ENCODE results near the gene KLF11. TPM values are rescaled to one million over a fixed set of nuclear protein-coding genes. Genes with fewer than 3 reads are reported as not detected.
A peak's percentile ranks its signal among the peaks of the same experiment; 100 is the strongest.

KLF11 gene
- total RNA-seq, 1 experiment from 2014 or later = 21.0 TPM

- BruUV-seq (replicated peaks) = no TSS peak
- Histone ChIP-seq H3K9me3 (no peaks in the 10 kb centered on the region), H3K36me3 (ENCODE audit: control insufficient read depth, insufficient read depth, low read length) (no peaks in the 10 kb centered on the region), H3K4me1 (no peaks in the 10 kb centered on the region), H3K27me3 (replicated peaks; ENCODE audit: control insufficient read depth, insufficient read depth, low read length) (no peaks in the 10 kb centered on the region), H3K4me3 (ENCODE audit: low read depth, low read length) (no peak overlapping the region)
- no peaks in the 10 kb centered on the region for H3K27me3 Mint-ChIP-seq (ENCODE audit: insufficient read depth, unreplicated experiment)
- no peaks in the 10 kb centered on the region for H3K4me1 Mint-ChIP-seq (ENCODE audit: low read depth, unreplicated experiment)
- intact Hi-C loops (cut with micrococcal nuclease; ENCODE audit: unreplicated experiment) = no loop called here
- POLR2A ChIA-PET = no interaction called here
- CTCF ChIA-PET = interaction anchor here (0.6 kb wide), 1 partner anchor 125 kb away, joined by 3 read pairs; no protein-coding TSS in a partner anchor
- no peak overlapping the region for H3K27ac Mint-ChIP-seq (ENCODE audit: unreplicated experiment)
- DNase-seq = peak in 1 of 2 experiments; percentile 26
- H3K4me3 Mint-ChIP-seq (ENCODE audit: unreplicated experiment) = no peak overlapping the region
- no peak for TF ChIP-seq CTCF (IDR thresholded peaks at IDR 0.05; ENCODE audit: insufficient read depth in 1 of 2, low read depth in 1 of 2, low read length in 1 of 2, severe bottlenecking in 1 of 2, unreplicated experiment in 1 of 2)
- H3K36me3 Mint-ChIP-seq (ENCODE audit: insufficient read depth, unreplicated experiment) = no peaks in the 10 kb centered on the region
- no peaks in the 10 kb centered on the region for H3K9me3 Mint-ChIP-seq (ENCODE audit: unreplicated experiment)
Measured at GRCh38 chr2:10019602-10020400, 23.5 kb upstream of the KLF11 start.

- no peak for DNase-seq
- POLR2A ChIA-PET = no interaction called here
- no peaks in the 10 kb centered on the region for H3K36me3 ChIP-seq (ENCODE audit: control insufficient read depth, insufficient read depth, low read length)
- no peaks in the 10 kb centered on the region for H3K9me3 Mint-ChIP-seq (ENCODE audit: unreplicated experiment)
- no peak overlapping the region for H3K4me3 Mint-ChIP-seq (ENCODE audit: unreplicated experiment)
- no TSS peak for BruUV-seq (replicated peaks)
- no peaks in the 10 kb centered on the region for H3K4me1 Mint-ChIP-seq (ENCODE audit: low read depth, unreplicated experiment)
- no peaks in the 10 kb centered on the region for H3K9me3 ChIP-seq
- H3K36me3 Mint-ChIP-seq (ENCODE audit: insufficient read depth, unreplicated experiment) = no peaks in the 10 kb centered on the region
- H3K27me3 Mint-ChIP-seq (ENCODE audit: insufficient read depth, unreplicated experiment) = no peaks in the 10 kb centered on the region
- CTCF ChIA-PET = interaction anchor here (0.9 to 1.3 kb wide), 2 partner anchors 223 to 252 kb away, joined by 3 read pairs; no protein-coding TSS in a partner anchor
- H3K4me1 ChIP-seq = no peaks in the 10 kb centered on the region
- intact Hi-C loops (cut with micrococcal nuclease; ENCODE audit: unreplicated experiment) = no loop called here
- no peak overlapping the region for H3K4me3 ChIP-seq (ENCODE audit: low read depth, low read length)
- no peak overlapping the region for H3K27ac Mint-ChIP-seq (ENCODE audit: unreplicated experiment)
- TF ChIP-seq CTCF (IDR thresholded peaks at IDR 0.05; ENCODE audit: insufficient read depth in 1 of 2, low read depth in 1 of 2, low read length in 1 of 2, severe bottlenecking in 1 of 2, unreplicated experiment in 1 of 2) = no peak
- no peaks in the 10 kb centered on the region for H3K27me3 ChIP-seq (replicated peaks; ENCODE audit: control insufficient read depth, insufficient read depth, low read length)
Measured at GRCh38 chr2:10022041-10022421, 21.3 kb upstream of the KLF11 start.

DNA sequence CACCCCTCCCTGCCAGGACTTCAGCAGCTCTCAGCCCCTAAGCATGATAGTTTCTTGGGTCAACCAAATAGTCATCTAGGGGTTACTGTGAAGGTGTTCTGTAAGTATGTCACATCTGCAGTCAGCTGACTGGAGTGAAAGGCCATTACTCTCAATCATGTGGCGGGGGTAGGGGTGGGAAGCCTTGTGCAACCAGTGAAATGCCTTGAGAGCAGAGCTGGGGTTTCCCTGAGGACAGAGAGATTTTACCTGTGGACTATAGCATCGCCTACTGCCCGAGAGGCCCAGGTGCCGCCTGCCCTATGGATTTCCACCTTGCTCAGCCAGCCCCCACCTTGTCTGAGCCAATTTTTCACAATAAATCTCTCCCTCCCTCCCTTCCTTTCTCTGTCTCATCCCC lies 20.9 kb upstream of the KLF11 start:
- no peak for DNase-seq
- no peak overlapping the region for H3K4me3 ChIP-seq (ENCODE audit: low read depth, low read length)
- no peaks in the 10 kb centered on the region for H3K27me3 Mint-ChIP-seq (ENCODE audit: insufficient read depth, unreplicated experiment)
- H3K36me3 ChIP-seq (ENCODE audit: control insufficient read depth, insufficient read depth, low read length) = no peaks in the 10 kb centered on the region
- no peaks in the 10 kb centered on the region for H3K4me1 ChIP-seq
- H3K27ac Mint-ChIP-seq (ENCODE audit: unreplicated experiment) = no peak overlapping the region
- ChIA-PET POLR2A (no interaction called here), CTCF (interaction anchor here (0.9 to 1.3 kb wide), 2 partner anchors 223 to 252 kb away, joined by 3 read pairs; no protein-coding TSS in a partner anchor)
- H3K36me3 Mint-ChIP-seq (ENCODE audit: insufficient read depth, unreplicated experiment) = no peaks in the 10 kb centered on the region
- no peaks in the 10 kb centered on the region for H3K9me3 ChIP-seq
- no TSS peak for BruUV-seq (replicated peaks)
- no peaks in the 10 kb centered on the region for H3K4me1 Mint-ChIP-seq (ENCODE audit: low read depth, unreplicated experiment)
- H3K27me3 ChIP-seq (replicated peaks; ENCODE audit: control insufficient read depth, insufficient read depth, low read length) = no peaks in the 10 kb centered on the region
- intact Hi-C loops (cut with micrococcal nuclease; ENCODE audit: unreplicated experiment) = no loop called here
- TF ChIP-seq CTCF (IDR thresholded peaks at IDR 0.05; ENCODE audit: insufficient read depth in 1 of 2, low read depth in 1 of 2, low read length in 1 of 2, severe bottlenecking in 1 of 2, unreplicated experiment in 1 of 2) = peak in 1 of 2 experiments; percentile 20
- H3K9me3 Mint-ChIP-seq (ENCODE audit: unreplicated experiment) = no peaks in the 10 kb centered on the region
- no peak overlapping the region for H3K4me3 Mint-ChIP-seq (ENCODE audit: unreplicated experiment)

Measured in Caco-2 (cell line).